Uterus (tissue), 2 donors: ENCODE data around the gene ARF5.
"Not testable (repeated sequence)": the region's sequence is repeated elsewhere in the genome, so short reads cannot be mapped to it uniquely, and the experiment has no call there.

Source experiments
- POLR2A ChIP-seq, 2 donors: fragments of 450-650 bp; IDR thresholded peaks; one replicate each; pipeline ENCODE4 v1.6.1; 2016; ENCODE audit warnings: antibody characterized with exemption in 2 of 2, mild to moderate bottlenecking in 1 of 2, moderate library complexity in 1 of 2
- TF ChIP-seq, protein P1 (sequence below), 4 experiments: fragments of 200-600 bp in 2 of 4; fragments of 450-650 bp in 2 of 4; sonication (generic) in 2 of 4; IDR thresholded peaks; one replicate each; pipeline ENCODE4 v1.5.1; 2016 to 2019; ENCODE audit warnings: antibody characterized with exemption in 4 of 4, mild to moderate bottlenecking in 2 of 4, moderate library complexity in 1 of 4

DNA sequence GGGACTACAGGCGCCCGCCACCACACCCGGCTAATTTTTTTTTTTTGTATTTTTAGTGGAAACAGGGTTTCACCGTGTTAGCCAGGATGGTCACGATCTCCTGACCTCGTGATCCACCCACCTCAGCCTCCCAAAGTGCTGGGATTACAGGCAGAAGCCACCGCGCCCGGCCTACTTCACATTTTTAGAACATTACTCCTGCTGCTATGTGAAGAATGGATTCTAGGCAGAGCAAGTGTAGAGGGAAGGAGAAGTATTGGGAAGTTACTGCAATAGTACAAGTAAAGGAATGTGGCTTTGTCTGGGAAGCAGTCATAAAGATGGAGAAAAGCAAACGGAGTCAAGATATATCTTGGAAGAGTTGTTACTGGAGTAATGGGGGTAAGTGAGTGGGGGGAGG lies 47.8 kb upstream of the ARF5 start:
- not testable (repeated sequence) for TF ChIP-seq POLR2A (IDR thresholded peaks at IDR 0.05)
- TF ChIP-seq, protein P1, sequence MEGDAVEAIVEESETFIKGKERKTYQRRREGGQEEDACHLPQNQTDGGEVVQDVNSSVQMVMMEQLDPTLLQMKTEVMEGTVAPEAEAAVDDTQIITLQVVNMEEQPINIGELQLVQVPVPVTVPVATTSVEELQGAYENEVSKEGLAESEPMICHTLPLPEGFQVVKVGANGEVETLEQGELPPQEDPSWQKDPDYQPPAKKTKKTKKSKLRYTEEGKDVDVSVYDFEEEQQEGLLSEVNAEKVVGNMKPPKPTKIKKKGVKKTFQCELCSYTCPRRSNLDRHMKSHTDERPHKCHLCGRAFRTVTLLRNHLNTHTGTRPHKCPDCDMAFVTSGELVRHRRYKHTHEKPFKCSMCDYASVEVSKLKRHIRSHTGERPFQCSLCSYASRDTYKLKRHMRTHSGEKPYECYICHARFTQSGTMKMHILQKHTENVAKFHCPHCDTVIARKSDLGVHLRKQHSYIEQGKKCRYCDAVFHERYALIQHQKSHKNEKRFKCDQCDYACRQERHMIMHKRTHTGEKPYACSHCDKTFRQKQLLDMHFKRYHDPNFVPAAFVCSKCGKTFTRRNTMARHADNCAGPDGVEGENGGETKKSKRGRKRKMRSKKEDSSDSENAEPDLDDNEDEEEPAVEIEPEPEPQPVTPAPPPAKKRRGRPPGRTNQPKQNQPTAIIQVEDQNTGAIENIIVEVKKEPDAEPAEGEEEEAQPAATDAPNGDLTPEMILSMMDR (IDR thresholded peaks at IDR 0.05): not testable (repeated sequence)
